ENCODE measurements around the gene NSFL1C. TPM values are rescaled to one million over a fixed set of nuclear protein-coding genes. Genes with fewer than 3 reads are reported as not detected.
"Not testable (repeated sequence)": the region's sequence is repeated elsewhere in the genome, so short reads cannot be mapped to it uniquely, and the experiment has no call there.

Gene NSFL1C
- total RNA-seq, 6 donors from 2014 or later, result 48.0 to 87.7 (median 71.4) TPM

DNA sequence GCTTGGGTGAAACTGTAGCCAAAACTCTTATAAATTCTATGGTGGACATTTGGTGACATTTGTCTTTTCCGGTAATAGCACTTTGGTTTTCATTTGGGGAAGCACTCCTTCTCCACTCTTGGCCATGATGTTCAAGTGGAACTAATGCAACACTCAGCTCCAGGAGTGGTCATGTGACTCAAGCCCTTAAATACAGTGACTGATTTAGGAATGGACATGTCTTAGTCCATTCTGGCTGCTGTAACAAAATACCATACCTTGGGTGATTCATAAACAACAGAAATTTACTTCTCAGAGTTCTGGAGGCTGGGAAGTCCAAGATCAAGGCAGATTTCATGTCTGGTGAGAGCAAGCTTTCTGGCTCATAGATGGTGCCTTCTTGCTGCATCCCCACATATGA lies 63.0 kb downstream of the NSFL1C start:
- no peaks in the 10 kb centered on the region for H3K9me3 ChIP-seq
- DNase-seq, result no peak
- no peaks in the 10 kb centered on the region for H3K36me3 ChIP-seq
- no peaks in the 10 kb centered on the region for H3K27me3 ChIP-seq
- no peak for TF ChIP-seq POLR2AphosphoS5 (IDR thresholded peaks at IDR 0.05)
- no peak for TF ChIP-seq CTCF (IDR thresholded peaks at IDR 0.05)
- TF ChIP-seq EP300 (IDR thresholded peaks at IDR 0.05), result no peak
- no peak for TF ChIP-seq POLR2A (IDR thresholded peaks at IDR 0.05)
- H3K27ac ChIP-seq, result no peak overlapping the region
- no peak for ATAC-seq (ENCODE audit: low FRiP score in 2 of 2)
- WGBS, 2 donors, result 55 to 90% methylated on average over 1 of the region's 1 CpG
- H3K4me1 ChIP-seq, result peaks cover 0 to 2% (median 0%) of the 10 kb centered on the region in 4 donors
- H3K4me3 ChIP-seq, result no peak overlapping the region

- DNase-seq (no peak), ATAC-seq (ENCODE audit: low FRiP score in 2 of 2) (no peak)
- Histone ChIP-seq H3K27me3 (no peaks in the 10 kb centered on the region), H3K4me3 (no peak overlapping the region), H3K9me3 (no peaks in the 10 kb centered on the region), H3K36me3 (no peaks in the 10 kb centered on the region), H3K27ac (no peak overlapping the region), H3K4me1 (peaks cover 2 to 10% (median 4%) of the 10 kb centered on the region in 4 donors)
- 66 to 69% methylated on average over 7 of the region's 7 CpGs for WGBS, 2 donors
- TF ChIP-seq POLR2AphosphoS5 (IDR thresholded peaks at IDR 0.05) (no peak), POLR2A (IDR thresholded peaks at IDR 0.05) (no peak), EP300 (IDR thresholded peaks at IDR 0.05) (no peak), CTCF (IDR thresholded peaks at IDR 0.05) (no peak)
Measured at GRCh38 chr20:1402149-1402548, 64.5 kb downstream of the NSFL1C start.

- H3K4me1 ChIP-seq, result peaks cover 5 to 14% (median 7%) of the 10 kb centered on the region in 4 donors
- DNase-seq, result no peak
- H3K27ac ChIP-seq, result no peak overlapping the region
- H3K9me3 ChIP-seq, result no peaks in the 10 kb centered on the region
- no peak for ATAC-seq (ENCODE audit: low FRiP score in 2 of 2)
- no peaks in the 10 kb centered on the region for H3K36me3 ChIP-seq
- no peaks in the 10 kb centered on the region for H3K27me3 ChIP-seq
- TF ChIP-seq EP300 (IDR thresholded peaks at IDR 0.05) (no peak), POLR2AphosphoS5 (IDR thresholded peaks at IDR 0.05) (no peak), POLR2A (IDR thresholded peaks at IDR 0.05) (no peak), CTCF (IDR thresholded peaks at IDR 0.05) (no peak)
- H3K4me3 ChIP-seq, result no peak overlapping the region
- WGBS, 2 donors, result 96 to 98% methylated on average over 3 of the region's 3 CpGs
Measured at GRCh38 chr20:1401451-1401907, 65.2 kb downstream of the NSFL1C start.

DNA sequence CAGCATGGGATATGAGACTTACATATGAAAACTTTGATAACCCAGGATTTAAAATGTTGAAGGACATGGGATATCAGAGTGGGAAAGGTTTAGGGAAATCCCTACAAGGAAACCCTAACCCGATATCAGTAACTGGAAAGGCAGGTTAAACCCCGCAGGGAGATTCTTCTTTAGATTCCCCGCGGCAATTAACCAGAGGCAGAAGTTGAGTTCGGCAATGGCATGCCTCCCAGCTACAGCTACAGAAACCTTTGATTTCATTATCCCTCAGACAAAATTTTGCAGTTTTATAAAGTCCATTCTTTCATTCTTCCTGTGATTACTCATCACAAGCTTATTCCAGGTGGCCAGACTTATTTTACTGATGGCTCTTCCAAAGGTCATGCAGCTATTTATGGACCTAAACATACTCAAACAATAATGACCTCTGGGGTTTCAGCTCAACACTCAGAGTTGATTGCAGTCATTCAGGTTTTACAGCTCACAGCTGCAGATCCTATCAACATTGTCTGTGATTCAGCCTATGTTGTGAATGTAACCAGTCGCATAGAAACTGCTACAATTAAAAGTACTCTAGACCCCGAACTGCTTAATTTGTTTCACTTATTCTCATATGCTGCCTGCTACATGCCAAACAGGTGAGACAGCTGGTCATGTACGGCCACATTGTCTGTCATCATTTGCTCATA lies 66.8 kb downstream of the NSFL1C start:
- peaks cover 5 to 17% (median 11%) of the 10 kb centered on the region in 4 donors for H3K4me1 ChIP-seq
- 71 to 80% methylated on average over 8 of the region's 8 CpGs for WGBS, 2 donors
- not testable (repeated sequence) for DNase-seq; ATAC-seq (ENCODE audit: low FRiP score in 2 of 2); H3K27ac ChIP-seq; H3K4me3 ChIP-seq; H3K9me3 ChIP-seq; H3K36me3 ChIP-seq; H3K27me3 ChIP-seq

GRCh38 chr20:1398185-1398584 lies 68.5 kb downstream of the NSFL1C start:
- DNase-seq, result not testable (repeated sequence)
- 65 to 70% methylated on average over 7 of the region's 7 CpGs for WGBS, 2 donors

DNA sequence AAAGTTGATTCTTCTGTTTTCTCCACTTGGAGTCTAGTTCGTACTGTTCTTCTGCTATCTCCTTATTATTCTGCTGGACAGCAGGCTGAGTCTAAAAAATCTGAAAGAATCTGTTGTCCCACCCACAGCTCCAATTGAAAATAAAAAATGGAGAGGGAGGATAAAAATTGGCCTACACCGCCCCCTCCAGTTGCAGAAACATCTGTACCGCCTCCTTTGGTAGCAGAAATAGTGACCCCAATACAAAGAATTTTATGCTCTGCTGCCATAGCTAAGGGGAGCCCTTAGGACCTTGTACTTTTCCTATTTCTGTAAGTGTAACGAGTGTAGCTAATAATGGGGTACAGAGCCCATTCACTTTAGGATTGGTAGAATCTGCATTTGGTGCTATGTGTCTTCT lies 68.9 kb downstream of the NSFL1C start:
- Histone ChIP-seq H3K4me3 (no peak overlapping the region), H3K27me3 (no peaks in the 10 kb centered on the region), H3K36me3 (no peaks in the 10 kb centered on the region), H3K27ac (peak overlapping the region in 2 of 4 donors; percentile 59 to 79), H3K4me1 (peaks cover 9 to 32% (median 25%) of the 10 kb centered on the region in 4 donors), H3K9me3 (no peaks in the 10 kb centered on the region)
- no peak for DNase-seq
- 80 to 90% methylated on average over 4 of the region's 4 CpGs for WGBS, 2 donors
- ATAC-seq (ENCODE audit: low FRiP score in 2 of 2), result no peak
- TF ChIP-seq EP300 (IDR thresholded peaks at IDR 0.05), result no peak
- no peak for TF ChIP-seq POLR2A (IDR thresholded peaks at IDR 0.05)
- no peak for TF ChIP-seq POLR2AphosphoS5 (IDR thresholded peaks at IDR 0.05)
- TF ChIP-seq CTCF (IDR thresholded peaks at IDR 0.05), result no peak

More at GRCh38 chr20:1398185-1398584, 68.5 kb downstream of the NSFL1C start:
- H3K27me3 ChIP-seq; H3K4me3 ChIP-seq; H3K27ac ChIP-seq; H3K9me3 ChIP-seq; H3K36me3 ChIP-seq; ATAC-seq (ENCODE audit: low FRiP score in 2 of 2): not testable (repeated sequence)
- peaks cover 9 to 32% (median 24%) of the 10 kb centered on the region in 4 donors for H3K4me1 ChIP-seq

Measured in upper lobe of left lung (tissue), 6 donors.